GM18505 (cell line): Measurements from ENCODE around the gene ISG15.
"Not testable (repeated sequence)": the region's sequence is repeated elsewhere in the genome, so short reads cannot be mapped to it uniquely, and the experiment has no call there.

Experiments
- ATAC-seq: cut with Tn5 transposase; IDR thresholded peaks from one replicate; pipeline ENCODE4 v1.9.1; 2021; ENCODE audit not compliant: unreplicated experiment
- POLR2A ChIP-seq: IDR thresholded peaks from 4 replicates; pipeline ENCODE4 v1.6.1; 2011; ENCODE audit warnings: borderline replicate concordance; ENCODE audit not compliant: insufficient read depth, insufficient read length; ENCODE audit errors: extremely low read depth

The ISG15 gene

GRCh38 chr1:1020000-1020404 lies 6.7 kb downstream of the ISG15 start, which contains the start of gene AGRN:
TSS of gene AGRN (plus strand) at chr1:1020120. CDS start at chr1:1020173, 53 bp downstream.
- no peak for TF ChIP-seq POLR2A
- ATAC-seq: peak; percentile 27

GRCh38 chr1:1020415-1021009 lies 7.2 kb downstream of the ISG15 start:
- TF ChIP-seq POLR2A: no peak
- ATAC-seq: peak; percentile 16

GRCh38 chr1:1021010-1021919 lies 8.0 kb downstream of the ISG15 start:
- ATAC-seq: no peak
- no peak for TF ChIP-seq POLR2A

GRCh38 chr1:1021920-1022259 lies 8.6 kb downstream of the ISG15 start:
- no peak for ATAC-seq
- no peak for TF ChIP-seq POLR2A

GRCh38 chr1:1022302-1023009 lies 9.2 kb downstream of the ISG15 start:
- no peak for TF ChIP-seq POLR2A

GRCh38 chr1:1023700-1024099 lies 10.4 kb downstream of the ISG15 start:
- TF ChIP-seq POLR2A: no peak
- no peak for ATAC-seq

More at GRCh38 chr1:1022302-1023009, 9.2 kb downstream of the ISG15 start:
- no peak for ATAC-seq

GRCh38 chr1:1024149-1024770 lies 11.0 kb downstream of the ISG15 start:
- ATAC-seq: no peak
- TF ChIP-seq POLR2A: no peak

GRCh38 chr1:1024771-1025699 lies 11.7 kb downstream of the ISG15 start:
- ATAC-seq: no peak
- no peak for TF ChIP-seq POLR2A

- no peak for ATAC-seq
- no peak for TF ChIP-seq POLR2A
Measured at GRCh38 chr1:1025730-1026129, 12.4 kb downstream of the ISG15 start.

- ATAC-seq: no peak
- no peak for TF ChIP-seq POLR2A
Measured at GRCh38 chr1:1026599-1027413, 13.5 kb downstream of the ISG15 start.

GRCh38 chr1:1027791-1028190 lies 14.5 kb downstream of the ISG15 start:
- no peak for ATAC-seq
- TF ChIP-seq POLR2A: no peak

GRCh38 chr1:1030867-1031658 lies 17.8 kb downstream of the ISG15 start:
- ATAC-seq: not testable (repeated sequence)
